Fibroblast of lung (primary cell): Measurements from ENCODE around the gene ITPRID1. TPM values are rescaled to one million over a fixed set of nuclear protein-coding genes. Genes with fewer than 3 reads are reported as not detected.

Experiments used
- DNase-seq, 2 donors: peaks; one replicate each; pipeline versions ENCODE4 v3.0.0 to v3.0.0-alpha.2; 2010; ENCODE audit warnings: low read depth in 2 of 2
- H2AFZ ChIP-seq: 2 replicates; pipeline ENCODE4 v1.5.1; 2012; ENCODE audit warnings: low read length, control low read depth, inconsistent platforms
- H3K27ac ChIP-seq: 2 replicates; pipeline ENCODE4 v1.5.1; 2011; ENCODE audit warnings: low read length, control low read depth; ENCODE audit not compliant: insufficient read depth
- H3K27me3 ChIP-seq: 2 replicates; pipeline ENCODE4 v1.5.1; 2011; ENCODE audit warnings: mild to moderate bottlenecking, low read length; ENCODE audit not compliant: control insufficient read depth, insufficient read depth
- H3K36me3 ChIP-seq: 2 replicates; pipeline ENCODE4 v1.5.1; 2011; ENCODE audit warnings: low read length; ENCODE audit not compliant: control insufficient read depth, insufficient read depth
- H3K4me1 ChIP-seq: 2 replicates; pipeline ENCODE4 v1.5.1; 2011; ENCODE audit warnings: low read length; ENCODE audit not compliant: control insufficient read depth, insufficient read depth; ENCODE audit errors: extremely low read depth
- H3K4me2 ChIP-seq: 2 replicates; pipeline ENCODE4 v1.5.1; 2011; ENCODE audit warnings: low read length, control low read depth; ENCODE audit not compliant: insufficient read depth; ENCODE audit errors: extremely low read depth
- H3K4me3 ChIP-seq, 4 experiments: fragments of 200-600 bp in 1 of 4; sonication (generic) in 1 of 4; replicated peaks in 1 of 4; 2 replicates each; pipeline ENCODE4 v1.5.1; 2011 to 2016; ENCODE audit warnings: low read length in 4 of 4, low read depth in 3 of 4, mild to moderate bottlenecking in 3 of 4, control low read depth in 2 of 4, inconsistent platforms in 1 of 4, mixed read lengths in 1 of 4; ENCODE audit not compliant: insufficient read depth in 1 of 4; ENCODE audit errors: control extremely low read depth in 1 of 4
- H3K79me2 ChIP-seq: 2 replicates; pipeline ENCODE4 v1.5.1; 2012; ENCODE audit warnings: mild to moderate bottlenecking, low read length, inconsistent platforms; ENCODE audit not compliant: control insufficient read depth, insufficient read depth
- H3K9ac ChIP-seq: 2 replicates; pipeline ENCODE4 v1.5.1; 2011; ENCODE audit warnings: mild to moderate bottlenecking, low read length, control low read depth; ENCODE audit not compliant: insufficient read depth
- H3K9me3 ChIP-seq: 2 replicates; pipeline ENCODE4 v1.5.1; 2012; ENCODE audit warnings: low read depth, low read length; ENCODE audit not compliant: control insufficient read depth, insufficient read depth
- H4K20me1 ChIP-seq: 2 replicates; pipeline ENCODE4 v1.5.1; 2011; ENCODE audit warnings: low read length; ENCODE audit not compliant: control insufficient read depth, insufficient read depth; ENCODE audit errors: extremely low read depth
- EZH2 ChIP-seq: IDR thresholded peaks from 2 replicates; pipeline ENCODE4 v1.5.1; 2012; ENCODE audit warnings: low read length, control low read depth, mild to moderate bottlenecking; ENCODE audit errors: missing control alignments
- polyA plus RNA-seq, 2 donors: library from polyadenylated mRNA; depleted of rRNA in 1 of 2; stranded (reverse) in 1 of 2; unstranded in 1 of 2; fragments of >200 nt; gene quantifications; 2 replicates each; pipeline ENCODE4 v1.2.1, GENCODE V29; 2011 to 2012; ENCODE audit warnings: missing spikeins in 1 of 2
- total RNA-seq: library from RNA; depleted of rRNA; stranded (reverse); fragments of >200 nt; gene quantifications from 2 replicates; pipeline ENCODE4 v1.2.1, GENCODE V29; 2014
- TF ChIP-seq, protein P1 (sequence below), 2 donors: IDR thresholded peaks in 1 of 2; conservative IDR thresholded peaks in 1 of 2; 1 replicate in 1 of 2; 2 replicates in 1 of 2; pipeline ENCODE4 v1.5.1; 2011 to 2012; ENCODE audit warnings: low read length in 2 of 2, control low read depth in 1 of 2, inconsistent platforms in 1 of 2, low read depth in 1 of 2, mild to moderate bottlenecking in 1 of 2

The ITPRID1 gene
- total and polyA plus RNA-seq, 2 donors (not counting 1 experiment from before 2014, with no cell fraction given): not detected

DNA sequence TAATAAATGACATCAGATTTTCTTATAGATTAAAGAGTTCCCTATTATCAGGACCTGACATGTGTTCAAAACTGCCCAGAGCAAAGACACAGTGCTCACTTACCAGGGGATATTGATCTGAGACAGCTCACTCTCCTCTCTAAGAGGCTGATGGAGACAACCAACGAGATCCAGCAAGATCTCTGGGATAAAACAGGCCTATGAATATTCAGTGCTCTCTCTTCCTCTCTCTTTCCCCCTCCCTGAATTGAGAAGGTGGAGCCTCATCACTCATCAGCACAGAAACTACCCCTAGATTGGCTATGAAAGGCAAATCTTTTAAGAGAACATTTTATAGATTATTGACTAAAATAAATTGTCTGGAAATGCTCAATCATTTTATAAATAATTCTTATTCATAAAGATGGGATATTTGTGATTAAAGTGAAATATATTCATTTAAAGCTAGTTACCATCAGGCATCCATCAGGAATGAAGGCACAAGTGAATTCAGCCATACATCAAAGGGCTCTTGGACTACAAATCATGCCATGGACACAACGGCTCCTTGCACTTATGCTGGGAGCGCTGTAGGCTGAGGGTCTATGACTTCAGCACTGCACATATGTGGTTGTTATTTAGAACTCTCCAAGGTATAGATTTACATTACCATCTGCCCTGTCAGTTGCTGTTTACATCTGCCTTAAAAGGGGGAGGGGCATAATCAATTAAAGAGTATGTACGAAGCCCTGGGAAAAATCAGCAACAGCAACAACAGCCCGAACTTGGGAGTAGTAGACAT, 169.7 kb downstream of the ITPRID1 start:
- H3K27me3 ChIP-seq: no peaks in the 10 kb centered on the region
- H3K27ac ChIP-seq: no peak overlapping the region
- no peaks in the 10 kb centered on the region for H3K36me3 ChIP-seq
- H3K4me2 ChIP-seq: no peak overlapping the region
- H4K20me1 ChIP-seq: no peaks in the 10 kb centered on the region
- H3K4me1 ChIP-seq: no peaks in the 10 kb centered on the region
- H2AFZ ChIP-seq: no peak overlapping the region
- no peak overlapping the region for H3K4me3 ChIP-seq
- no peaks in the 10 kb centered on the region for H3K79me2 ChIP-seq
- H3K9ac ChIP-seq: no peak overlapping the region
- no peaks in the 10 kb centered on the region for H3K9me3 ChIP-seq
- no peak for DNase-seq
- TF ChIP-seq, protein P1, sequence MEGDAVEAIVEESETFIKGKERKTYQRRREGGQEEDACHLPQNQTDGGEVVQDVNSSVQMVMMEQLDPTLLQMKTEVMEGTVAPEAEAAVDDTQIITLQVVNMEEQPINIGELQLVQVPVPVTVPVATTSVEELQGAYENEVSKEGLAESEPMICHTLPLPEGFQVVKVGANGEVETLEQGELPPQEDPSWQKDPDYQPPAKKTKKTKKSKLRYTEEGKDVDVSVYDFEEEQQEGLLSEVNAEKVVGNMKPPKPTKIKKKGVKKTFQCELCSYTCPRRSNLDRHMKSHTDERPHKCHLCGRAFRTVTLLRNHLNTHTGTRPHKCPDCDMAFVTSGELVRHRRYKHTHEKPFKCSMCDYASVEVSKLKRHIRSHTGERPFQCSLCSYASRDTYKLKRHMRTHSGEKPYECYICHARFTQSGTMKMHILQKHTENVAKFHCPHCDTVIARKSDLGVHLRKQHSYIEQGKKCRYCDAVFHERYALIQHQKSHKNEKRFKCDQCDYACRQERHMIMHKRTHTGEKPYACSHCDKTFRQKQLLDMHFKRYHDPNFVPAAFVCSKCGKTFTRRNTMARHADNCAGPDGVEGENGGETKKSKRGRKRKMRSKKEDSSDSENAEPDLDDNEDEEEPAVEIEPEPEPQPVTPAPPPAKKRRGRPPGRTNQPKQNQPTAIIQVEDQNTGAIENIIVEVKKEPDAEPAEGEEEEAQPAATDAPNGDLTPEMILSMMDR (conservative IDR thresholded peaks at IDR 0.05 in 1 of 2, IDR thresholded peaks at IDR 0.05 in 1 of 2; ENCODE audit: low read depth in 1 of 2, low read length in 2 of 2): no peak
- no peak for TF ChIP-seq EZH2

DNA sequence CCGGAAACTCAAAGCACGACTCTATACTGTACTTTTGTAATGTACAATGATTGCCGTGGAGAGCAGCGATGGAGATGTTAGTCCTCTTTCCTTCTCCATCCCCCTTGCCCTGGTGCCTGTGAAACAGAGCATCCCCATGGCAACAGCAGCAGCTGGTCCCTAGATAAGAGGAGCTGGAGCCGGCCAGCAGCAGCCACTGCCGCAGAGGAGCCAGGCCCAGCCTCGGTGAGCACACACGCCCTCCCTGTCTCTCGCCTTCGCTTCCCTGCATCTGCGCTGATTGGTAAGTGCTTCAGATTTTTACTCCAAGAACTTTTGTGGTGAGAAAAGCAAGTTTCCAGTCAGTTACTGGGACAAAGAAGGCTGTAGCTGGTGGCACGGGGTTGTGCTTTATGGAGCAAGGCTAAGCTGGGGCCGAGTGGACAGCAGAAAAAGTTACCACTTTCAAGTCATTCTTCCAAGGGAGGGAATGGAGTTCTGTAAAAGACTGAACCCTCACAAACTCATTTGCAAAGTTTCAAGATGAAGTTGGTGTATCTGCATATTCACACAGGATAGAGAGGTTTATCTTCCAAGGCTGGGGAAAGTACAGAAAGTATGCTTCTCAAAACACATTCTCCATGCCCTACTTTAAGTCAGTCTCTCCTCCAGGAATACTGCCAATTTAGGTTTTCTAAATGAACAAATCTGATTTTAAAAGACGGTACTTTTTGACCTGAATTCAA, 173.3 kb downstream of the ITPRID1 start, which contains the start of gene PPP1R17:
Gene PPP1R17 (plus strand): TSS at position 192 of the 725 bp plus-strand sequence. CDS start 5,227 bp downstream, outside the sequence.
- Histone ChIP-seq H3K4me3 (no peak within 1 kb of the TSS), H3K9ac (no peak within 1 kb of the TSS), H3K9me3 (no peaks in the 10 kb centered on the region), H4K20me1 (no peaks in the 10 kb centered on the region), H3K36me3 (no peaks in the 10 kb centered on the region), H3K27ac (no peak within 1 kb of the TSS), H2AFZ (no peak within 1 kb of the TSS), H3K27me3 (no peaks in the 10 kb centered on the region), H3K4me2 (no peak within 1 kb of the TSS), H3K79me2 (no peaks in the 10 kb centered on the region), H3K4me1 (no peaks in the 10 kb centered on the region)
- DNase-seq: peak in 1 of 2 donors; percentile 4
- TF ChIP-seq, protein P1 (conservative IDR thresholded peaks at IDR 0.05 in 1 of 2, IDR thresholded peaks at IDR 0.05 in 1 of 2; ENCODE audit: low read depth in 1 of 2, low read length in 2 of 2): no peak
- TF ChIP-seq EZH2: no peak

DNA sequence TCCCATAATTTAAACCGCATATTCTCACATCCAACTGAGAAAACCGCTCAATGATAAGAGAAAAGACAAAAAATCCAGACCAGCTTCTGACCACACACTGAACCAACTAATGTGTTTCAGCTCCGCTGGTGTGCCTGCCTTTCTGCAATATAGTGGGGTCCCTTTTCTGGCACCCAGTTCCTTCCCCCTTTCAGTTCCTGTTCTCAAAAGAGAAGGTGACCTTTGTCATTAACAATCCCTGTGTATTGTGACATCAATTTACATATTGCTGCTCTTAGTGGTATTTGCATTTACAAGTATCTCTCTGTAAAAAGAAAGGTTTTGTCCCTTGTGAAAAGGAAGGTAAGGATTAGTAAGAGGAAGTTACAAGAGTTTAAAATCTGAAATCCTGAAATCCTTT, 174.5 kb downstream of the ITPRID1 start:
- H3K27me3 ChIP-seq: no peaks in the 10 kb centered on the region
- H2AFZ ChIP-seq: no peak overlapping the region
- H3K4me1 ChIP-seq: no peaks in the 10 kb centered on the region
- no peaks in the 10 kb centered on the region for H3K36me3 ChIP-seq
- no peaks in the 10 kb centered on the region for H3K9me3 ChIP-seq
- no peak overlapping the region for H3K4me3 ChIP-seq
- H3K27ac ChIP-seq: no peak overlapping the region
- TF ChIP-seq, protein P1 (conservative IDR thresholded peaks at IDR 0.05 in 1 of 2, IDR thresholded peaks at IDR 0.05 in 1 of 2; ENCODE audit: low read depth in 1 of 2, low read length in 2 of 2): no peak
- TF ChIP-seq EZH2: no peak
- H3K9ac ChIP-seq: no peak overlapping the region
- no peaks in the 10 kb centered on the region for H3K79me2 ChIP-seq
- DNase-seq: no peak
- H3K4me2 ChIP-seq: no peak overlapping the region
- H4K20me1 ChIP-seq: no peaks in the 10 kb centered on the region
